ENCODE results near the gene SMU1.

Gene SMU1

GRCh38 chr9:33068991-33069390, 7.5 kb downstream of the SMU1 start:
- no peak for TF ChIP-seq ZFX (IDR thresholded peaks at IDR 0.05; ENCODE audit: borderline replicate concordance)
- TF ChIP-seq CTCF (IDR thresholded peaks at IDR 0.05): no peak
- no peak overlapping the region for H3K27ac ChIP-seq

GRCh38 chr9:33065157-33066076, 11.1 kb downstream of the SMU1 start:
- H3K27ac ChIP-seq: no peak overlapping the region
- TF ChIP-seq ZFX (IDR thresholded peaks at IDR 0.05; ENCODE audit: borderline replicate concordance): no peak
- TF ChIP-seq CTCF (IDR thresholded peaks at IDR 0.05): no peak

- TF ChIP-seq ZFX (IDR thresholded peaks at IDR 0.05; ENCODE audit: borderline replicate concordance) (no peak), CTCF (IDR thresholded peaks at IDR 0.05) (no peak)
- no peak overlapping the region for H3K27ac ChIP-seq
Measured at GRCh38 chr9:33051144-33051543, 25.3 kb downstream of the SMU1 start.

- H3K27ac ChIP-seq: no peak overlapping the region
- TF ChIP-seq ZFX (IDR thresholded peaks at IDR 0.05; ENCODE audit: borderline replicate concordance): no peak
- TF ChIP-seq CTCF (IDR thresholded peaks at IDR 0.05): no peak
Measured at GRCh38 chr9:33049680-33050361, 26.7 kb downstream of the SMU1 start.

- TF ChIP-seq ZFX (IDR thresholded peaks at IDR 0.05; ENCODE audit: borderline replicate concordance): no peak
- TF ChIP-seq CTCF (IDR thresholded peaks at IDR 0.05): no peak
- no peak overlapping the region for H3K27ac ChIP-seq
Measured at GRCh38 chr9:33048054-33048465, 28.4 kb downstream of the SMU1 start.

- no peak for TF ChIP-seq CTCF (IDR thresholded peaks at IDR 0.05)
- TF ChIP-seq ZFX (IDR thresholded peaks at IDR 0.05; ENCODE audit: borderline replicate concordance): no peak
Measured at GRCh38 chr9:33046061-33046460, 30.4 kb downstream of the SMU1 start.

More at GRCh38 chr9:33046061-33046460, 30.4 kb downstream of the SMU1 start:
- H3K27ac ChIP-seq: no peak overlapping the region

Measured in 22Rv1 (cell line).